ENCODE results near the gene PLAAT5.
"Not testable (repeated sequence)": the region's sequence is repeated elsewhere in the genome, so short reads cannot be mapped to it uniquely, and the experiment has no call there.

The PLAAT5 gene

GRCh38 chr11:63490551-63491239 is at the start of gene PLAAT5:
Gene PLAAT5 (minus strand): TSS chr11:63491167. CDS start chr11:63491034, 133 bp downstream.
- no peak for DNase-seq

GRCh38 chr11:63537293-63538101 is 46.5 kb upstream of the PLAAT5 start:
- no peak for DNase-seq

DNA sequence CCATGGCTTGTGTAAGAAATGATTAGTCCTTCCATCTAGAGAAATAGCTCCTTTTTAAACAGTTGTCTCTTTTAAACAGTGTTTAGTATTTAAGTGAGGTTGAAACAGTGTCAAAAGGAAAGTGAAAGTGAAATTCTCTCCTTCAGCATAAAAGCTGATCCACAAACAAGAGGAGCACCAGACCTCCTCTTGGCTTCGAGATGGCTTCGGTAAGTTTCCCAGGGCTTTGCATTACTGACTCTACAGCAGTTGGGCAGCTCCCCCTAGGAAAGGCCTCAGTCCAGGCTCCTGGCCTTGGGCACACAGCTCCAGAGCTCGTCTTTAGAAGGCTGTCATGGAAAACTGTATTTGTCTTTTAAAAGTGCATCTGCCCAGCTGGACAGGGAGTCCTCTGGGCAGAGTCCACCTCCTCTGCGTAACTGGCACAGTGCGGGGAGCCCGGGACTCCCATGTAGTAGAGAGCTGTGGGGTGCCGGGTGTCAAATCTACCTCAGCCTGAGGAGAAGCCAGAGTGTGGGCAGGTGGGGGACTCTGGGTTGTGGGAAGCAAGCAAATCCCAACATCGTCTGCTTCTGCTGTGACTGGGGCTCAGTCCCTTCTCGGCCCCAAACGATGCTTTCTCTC is 45.8 kb upstream of the PLAAT5 start, which contains the start of gene PLAAT4:
Gene PLAAT4 (plus strand): TSS at position 140 of the 624 bp plus-strand sequence. CDS start 61 bp downstream, at position 201.
- no peak for DNase-seq

DNA sequence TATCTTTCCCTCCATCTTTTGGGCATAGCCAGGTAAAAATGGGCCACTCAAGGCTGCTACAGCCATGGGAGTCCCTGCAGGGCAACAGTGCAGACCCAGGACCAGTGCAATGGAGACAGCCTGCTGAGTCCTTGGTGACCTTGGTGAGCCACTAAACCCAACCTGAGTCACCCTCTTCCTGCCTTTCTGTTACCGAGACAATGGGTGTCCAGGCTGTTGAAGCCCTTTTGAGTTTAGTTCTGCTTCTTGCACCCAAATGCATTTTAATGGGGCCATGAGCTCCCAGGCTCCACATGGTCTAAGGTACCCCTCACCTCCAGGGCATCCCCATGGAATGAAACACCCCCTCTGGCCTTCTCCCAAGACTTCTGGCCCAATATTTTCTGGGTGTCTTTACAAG is 44.8 kb upstream of the PLAAT5 start:
- DNase-seq = no peak

DNA sequence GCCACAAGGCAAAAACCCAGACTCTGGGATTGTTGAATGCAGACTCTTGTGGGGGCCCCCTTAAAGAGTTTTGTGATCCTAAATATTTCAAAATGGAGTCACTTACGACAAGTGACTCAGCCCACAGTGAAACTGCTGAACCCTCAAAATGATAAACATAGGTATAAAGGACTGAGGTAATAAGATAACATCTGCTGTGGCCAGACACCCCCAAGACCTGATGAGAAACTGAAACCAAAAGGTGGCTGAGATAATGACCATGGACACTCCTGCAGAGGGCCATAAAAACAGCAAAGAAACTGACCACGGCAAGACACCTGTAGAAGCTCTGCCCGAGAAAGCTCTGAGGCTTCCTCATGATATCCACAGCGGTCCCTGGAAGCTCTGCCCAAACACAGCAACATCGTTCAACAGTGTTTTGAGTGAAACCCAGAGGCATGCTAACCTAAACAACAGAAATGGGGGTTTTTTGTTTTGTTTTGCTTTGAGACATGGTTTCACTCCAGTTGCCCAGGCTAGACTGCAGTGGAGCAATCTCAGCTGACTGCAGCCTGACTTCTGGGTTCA is 44.0 kb upstream of the PLAAT5 start:
- DNase-seq = no peak

- no peak for DNase-seq
Measured at GRCh38 chr11:63534076-63534475, 43.1 kb upstream of the PLAAT5 start.

DNA sequence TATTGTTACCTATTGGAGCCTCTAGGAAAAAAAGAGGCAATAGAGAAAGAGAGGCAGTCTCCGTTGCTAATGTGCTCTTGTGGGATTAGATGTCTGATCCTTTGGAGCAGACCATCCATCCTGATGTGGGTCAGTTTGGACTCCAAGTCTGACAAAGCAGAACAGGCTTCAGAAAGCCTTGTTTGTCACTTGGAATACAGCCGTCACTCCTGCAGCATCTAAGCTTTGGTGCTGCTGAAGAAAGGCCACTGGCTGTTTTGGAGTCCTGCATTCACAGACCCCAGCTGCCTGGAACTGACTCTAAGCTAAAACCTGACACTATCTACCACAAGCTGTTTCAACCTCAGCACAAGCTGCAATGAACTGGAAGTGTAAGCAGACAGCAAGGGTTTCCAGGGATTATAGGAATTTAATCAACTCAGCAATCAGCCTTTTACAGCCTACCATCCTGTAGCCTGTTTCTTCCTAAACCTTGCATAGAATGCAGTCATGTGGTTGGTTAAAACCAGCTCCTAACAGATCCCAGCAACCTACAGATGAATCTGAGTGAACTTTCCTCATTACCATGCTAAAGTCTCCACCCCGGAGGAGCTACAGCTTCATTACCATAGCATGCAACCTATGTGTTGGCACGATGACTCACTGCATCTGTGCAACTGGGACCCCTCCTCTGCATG is 42.0 kb upstream of the PLAAT5 start:
- no peak for DNase-seq

GRCh38 chr11:63532117-63532516 is 41.1 kb upstream of the PLAAT5 start:
- DNase-seq = no peak

- not testable (repeated sequence) for DNase-seq
Measured at GRCh38 chr11:63531074-63531792, 40.3 kb upstream of the PLAAT5 start.

DNA sequence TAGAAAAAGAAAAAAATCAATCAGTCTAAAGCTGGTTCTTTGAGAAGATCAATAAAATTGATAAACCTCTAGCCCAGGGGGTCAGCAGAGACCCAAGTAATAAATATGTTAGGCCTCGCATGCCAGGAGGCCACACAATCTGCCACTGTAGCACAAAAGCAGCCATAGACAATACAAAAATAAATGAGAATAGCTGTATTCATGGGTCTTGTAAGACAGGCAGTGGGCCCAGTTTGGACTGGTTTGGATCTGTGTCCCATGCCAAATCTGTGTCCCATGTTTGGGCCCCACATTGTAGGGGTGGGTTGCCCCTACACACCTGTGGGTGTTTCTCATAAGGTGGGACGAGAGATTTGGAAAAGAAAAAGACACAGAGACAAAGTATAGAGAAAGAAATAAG is 39.1 kb upstream of the PLAAT5 start:
- DNase-seq = no peak

- DNase-seq = not testable (repeated sequence)
Measured at GRCh38 chr11:63529373-63529772, 38.4 kb upstream of the PLAAT5 start.

DNA sequence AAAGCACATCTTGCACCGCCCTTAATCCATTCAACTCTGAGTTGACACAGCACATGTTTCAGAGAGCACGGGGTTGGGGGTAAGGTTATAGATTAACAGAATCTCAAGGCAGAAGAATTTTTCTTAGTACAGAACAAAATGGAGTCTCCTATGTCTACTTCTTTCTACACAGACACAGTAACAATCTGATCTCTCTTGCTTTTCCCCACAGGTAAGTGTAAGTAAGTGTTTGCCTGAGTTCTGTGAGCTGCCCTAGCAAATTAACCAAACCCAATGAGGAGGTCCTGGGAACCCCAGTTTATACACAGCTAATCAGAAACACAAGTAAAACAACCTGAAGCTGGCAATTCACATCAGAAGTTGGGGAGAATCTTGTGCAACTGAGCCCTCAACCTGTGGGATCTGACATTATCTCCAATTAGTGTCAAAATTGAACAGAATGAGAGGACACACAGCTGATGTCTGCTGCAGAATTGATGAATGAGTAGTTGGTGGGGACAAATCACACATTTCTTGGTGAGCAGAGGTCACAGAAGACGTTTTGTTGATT is 37.8 kb upstream of the PLAAT5 start:
- DNase-seq = not testable (repeated sequence)

DNA sequence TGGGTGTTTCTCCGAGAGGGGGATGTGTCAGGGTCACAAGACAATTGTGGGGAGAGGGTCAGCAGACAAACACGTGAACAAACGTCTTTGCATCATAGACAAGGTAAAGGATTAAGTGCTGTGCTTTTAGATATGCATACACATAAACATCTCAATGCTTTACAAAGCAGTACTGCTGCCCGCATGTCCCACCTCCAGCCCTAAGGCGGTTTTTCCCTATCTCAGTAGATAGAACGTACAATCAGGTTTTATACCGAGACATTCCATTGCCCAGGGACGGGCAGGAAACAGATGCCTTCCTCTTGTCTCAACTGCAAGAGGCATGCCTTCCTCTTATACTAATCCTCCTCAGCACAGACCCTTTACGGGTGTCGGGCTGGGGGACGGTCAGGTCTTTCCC is 37.2 kb upstream of the PLAAT5 start:
- DNase-seq = not testable (repeated sequence)

GRCh38 chr11:63527667-63528066 is 36.7 kb upstream of the PLAAT5 start:
- no peak for DNase-seq

- no peak for DNase-seq
Measured at GRCh38 chr11:63523151-63523550, 32.2 kb upstream of the PLAAT5 start.

DNA sequence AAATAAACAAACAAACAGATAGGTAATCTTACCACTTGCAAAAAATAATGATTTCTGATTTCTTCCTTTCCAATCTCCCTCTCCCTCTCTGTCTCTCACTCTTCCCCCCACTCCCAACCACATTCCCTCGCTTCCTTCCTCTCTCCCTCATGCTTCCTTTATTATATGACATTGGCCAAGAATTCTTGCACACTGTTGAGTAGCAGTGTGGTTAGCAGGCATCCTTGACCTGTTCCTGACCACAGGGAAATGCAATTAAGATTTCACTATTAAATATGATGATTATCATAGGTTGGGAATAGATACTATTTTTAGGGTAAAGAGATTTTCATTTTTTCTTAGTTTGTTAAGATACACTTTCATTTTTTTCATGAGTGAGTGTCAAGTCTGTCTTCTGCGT is 30.9 kb upstream of the PLAAT5 start:
- DNase-seq = no peak

DNA sequence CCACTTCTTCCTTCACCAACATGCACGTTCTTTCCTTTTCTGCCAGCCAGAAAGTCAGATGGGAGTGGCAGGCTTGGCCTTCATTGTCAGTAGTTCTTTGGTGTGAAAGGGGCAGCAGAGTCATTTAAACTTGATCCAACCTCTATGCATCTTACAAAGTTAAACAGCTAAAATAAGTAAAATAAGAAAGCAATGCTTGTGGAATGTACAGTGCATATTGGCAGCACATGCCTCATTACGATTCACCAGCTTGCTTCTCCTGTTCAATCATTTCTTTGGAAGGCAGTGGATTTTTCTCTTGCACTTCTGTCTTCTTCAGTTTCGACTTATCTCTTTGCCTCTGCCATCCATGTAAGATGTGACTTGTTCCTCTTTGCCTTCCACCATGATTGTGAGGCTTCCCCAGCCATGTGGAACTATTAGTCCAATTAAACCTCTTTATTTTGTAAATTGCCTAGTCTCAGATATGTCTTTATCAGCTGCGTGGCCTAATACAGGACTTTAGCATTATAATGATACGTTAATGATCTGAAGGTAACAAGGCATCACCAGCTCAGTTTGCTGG is 29.7 kb upstream of the PLAAT5 start:
- DNase-seq = no peak

DNA sequence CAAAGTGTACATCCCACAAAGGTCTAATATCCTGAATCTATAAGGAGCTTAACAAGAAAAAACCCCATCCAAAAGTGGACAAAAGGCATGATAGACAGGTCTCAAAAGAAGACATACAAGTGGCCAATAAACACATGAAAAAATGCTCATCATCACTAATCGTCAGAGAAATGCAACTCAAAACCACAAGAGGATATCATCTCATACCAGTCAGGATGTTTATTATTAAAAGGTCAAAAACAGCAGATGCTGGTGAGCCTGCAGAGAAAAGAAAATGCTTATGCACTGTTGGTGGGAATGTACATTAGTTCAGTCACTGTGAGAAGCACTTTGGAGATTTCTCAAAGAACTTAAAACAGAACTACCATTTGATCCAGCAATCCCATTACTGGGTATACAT is 27.6 kb upstream of the PLAAT5 start:
- no peak for DNase-seq

DNA sequence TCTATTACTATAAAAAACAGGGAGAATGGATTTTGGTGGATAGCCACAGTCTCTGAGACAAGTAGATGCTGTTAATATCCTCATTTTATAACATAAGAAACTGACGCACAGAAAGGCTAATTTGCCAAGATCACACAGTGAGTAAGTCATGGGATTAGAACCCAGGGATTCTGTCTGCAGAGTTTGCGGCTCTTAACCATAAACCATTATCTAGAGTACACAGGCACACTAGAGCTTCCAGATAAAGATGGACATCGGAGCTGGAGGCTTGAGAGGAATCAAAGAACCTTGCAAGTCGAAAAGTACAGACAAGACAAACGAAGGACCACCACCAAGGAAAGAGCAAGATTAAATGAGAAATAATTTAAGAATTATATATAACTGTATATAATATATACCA is 26.2 kb upstream of the PLAAT5 start:
- DNase-seq = no peak

GRCh38 chr11:63516109-63516508 is 25.1 kb upstream of the PLAAT5 start:
- no peak for DNase-seq

DNA sequence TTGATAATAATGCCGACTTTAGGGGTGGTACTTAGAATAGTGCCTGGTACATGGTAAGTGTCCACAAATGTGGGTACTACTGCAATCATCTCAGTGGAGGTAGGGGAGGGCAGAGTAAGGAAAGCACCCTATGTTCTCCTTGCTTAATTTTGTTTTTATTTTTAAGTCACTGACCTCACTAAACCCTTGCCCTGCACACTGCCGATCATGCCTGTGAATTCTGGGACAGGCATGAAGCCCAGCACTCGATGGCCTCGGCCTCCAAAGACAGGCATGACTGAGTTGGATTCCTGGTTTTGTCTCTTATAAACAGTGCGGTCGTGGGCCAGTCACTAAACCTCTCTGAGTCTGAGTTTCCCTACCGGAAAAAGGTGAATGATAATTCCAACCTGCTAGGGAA is 21.8 kb upstream of the PLAAT5 start:
- DNase-seq = no peak

All from NCI-H2227 treated with DMSO at 0.1 percent for 48 hours (cell line).